A549 (cell line): Measurements from ENCODE around the gene CREB3L1.

Source experiments
- CTCF ChIP-seq: fragments of >200 bp; sonication (Bioruptor Twin); formaldehyde crosslinking; IDR thresholded peaks from 3 replicates; pipeline ENCODE4 v1.5.1; 2016
- JUN ChIP-seq, 2 experiments: fragments of >200 bp; sonication (Bioruptor Twin); formaldehyde crosslinking; IDR thresholded peaks; 2 replicates in 1 of 2; 3 replicates in 1 of 2; pipeline ENCODE4 v1.6.1; 2016 to 2017
- MYC ChIP-seq: IDR thresholded peaks from 2 replicates; pipeline ENCODE4 v1.6.1; 2012; ENCODE audit warnings: mild to moderate bottlenecking, inconsistent platforms, low read length, improper control_type of control experiment, borderline replicate concordance
- NR3C1 ChIP-seq: fragments of >200 bp; sonication (Bioruptor Twin); formaldehyde crosslinking; IDR thresholded peaks from 3 replicates; pipeline ENCODE4 v1.6.1; 2017
- POLR2A ChIP-seq: IDR thresholded peaks from 2 replicates; pipeline ENCODE4 v1.6.1; 2012; ENCODE audit warnings: mild to moderate bottlenecking, low read length
- TF ChIP-seq, protein P1 (sequence below): fragments of 450-650 bp; IDR thresholded peaks from 2 replicates; pipeline ENCODE4 v1.6.1; 2014; ENCODE audit warnings: antibody characterized with exemption

- TF ChIP-seq CTCF (no peak), NR3C1 (no peak), MYC (no peak), POLR2A (no peak), JUN (IDR thresholded peaks at IDR 0.05) (no peak)
- TF ChIP-seq, protein P1, sequence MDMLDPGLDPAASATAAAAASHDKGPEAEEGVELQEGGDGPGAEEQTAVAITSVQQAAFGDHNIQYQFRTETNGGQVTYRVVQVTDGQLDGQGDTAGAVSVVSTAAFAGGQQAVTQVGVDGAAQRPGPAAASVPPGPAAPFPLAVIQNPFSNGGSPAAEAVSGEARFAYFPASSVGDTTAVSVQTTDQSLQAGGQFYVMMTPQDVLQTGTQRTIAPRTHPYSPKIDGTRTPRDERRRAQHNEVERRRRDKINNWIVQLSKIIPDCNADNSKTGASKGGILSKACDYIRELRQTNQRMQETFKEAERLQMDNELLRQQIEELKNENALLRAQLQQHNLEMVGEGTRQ, result no peak
Measured at GRCh38 chr11:46252373-46252914, 25.0 kb upstream of the CREB3L1 start.
